SKM-1 (cell line): ENCODE data around the gene METRN.

Experiments used
- DNase-seq: peaks from one replicate; lab custom pipeline; 2025; ENCODE audit not compliant: unreplicated experiment; lab: John Stamatoyannopoulos, UW

METRN gene

GRCh38 chr16:722835-723633 is 8.1 kb downstream of the METRN start:
- no peak for DNase-seq

- DNase-seq: no peak
These were observed 8.8 kb downstream of the METRN start for GRCh38 chr16:723695-724094.

GRCh38 chr16:724188-725040 is 9.5 kb downstream of the METRN start:
- DNase-seq: no peak

DNA sequence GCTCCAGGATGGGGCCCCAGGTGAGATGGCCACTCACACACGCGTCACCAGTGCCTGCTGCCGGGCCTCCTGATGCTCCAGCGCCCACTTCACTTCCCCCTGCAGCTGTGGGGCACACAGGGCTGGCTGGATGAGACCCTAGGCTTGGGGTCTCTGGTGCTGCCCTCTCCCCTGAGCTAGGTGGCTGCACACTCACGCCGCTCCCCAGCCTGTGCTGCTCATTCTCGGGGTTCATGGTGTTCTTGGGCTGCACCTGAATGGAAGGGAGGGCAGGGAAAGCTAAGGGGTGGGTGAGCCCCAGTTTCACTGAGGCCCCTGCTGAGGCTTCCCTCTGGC is 10.1 kb downstream of the METRN start:
- DNase-seq: no peak

DNA sequence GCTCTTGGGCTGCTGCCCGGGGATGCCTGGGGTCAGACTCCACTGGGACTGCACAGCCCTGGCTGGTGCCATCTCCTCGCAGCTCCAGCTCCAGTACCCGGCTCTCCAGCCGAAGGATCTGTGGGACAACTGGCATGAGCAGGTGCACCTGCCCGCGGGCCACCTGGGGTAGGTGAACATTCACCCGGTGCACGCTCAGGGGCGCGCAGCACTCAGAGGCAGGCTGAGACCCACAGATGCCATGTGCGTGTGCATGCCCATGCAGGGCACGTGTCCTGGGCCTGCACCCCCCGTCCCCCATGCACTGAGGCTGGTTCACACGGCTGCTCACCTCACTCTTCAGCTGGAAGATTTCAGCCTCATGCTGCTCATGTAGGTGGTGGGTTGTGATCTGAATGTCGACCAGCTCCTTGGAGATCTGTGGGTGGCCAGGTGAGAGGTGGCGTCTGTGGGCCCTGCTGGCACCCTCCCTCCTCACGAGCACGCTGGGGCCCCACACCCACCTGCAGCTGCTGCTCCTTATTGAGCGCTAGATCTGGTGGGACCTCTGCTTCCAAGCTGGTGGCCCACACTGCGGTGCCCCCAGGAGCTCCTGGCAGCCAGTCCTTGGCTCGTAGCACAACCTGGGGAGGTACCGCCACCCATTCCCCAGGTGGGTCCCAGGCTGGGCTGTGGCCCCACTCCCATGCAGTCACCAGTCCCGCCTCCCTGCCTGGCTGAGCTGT is 10.7 kb downstream of the METRN start:
- no peak for DNase-seq

DNA sequence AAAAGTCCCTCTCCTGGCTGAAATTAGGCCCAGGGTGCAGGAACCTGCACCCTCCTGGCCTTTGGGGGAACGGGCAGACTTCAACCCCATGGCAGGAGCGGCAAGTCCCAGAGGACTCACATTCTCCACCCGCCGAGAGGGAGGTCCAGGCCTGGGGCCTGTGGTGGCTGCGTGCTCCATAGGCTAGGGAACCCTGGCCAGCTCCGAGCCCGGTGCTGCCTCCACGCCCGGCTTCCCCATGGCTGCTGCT is 11.2 kb downstream of the METRN start:
- no peak for DNase-seq

DNA sequence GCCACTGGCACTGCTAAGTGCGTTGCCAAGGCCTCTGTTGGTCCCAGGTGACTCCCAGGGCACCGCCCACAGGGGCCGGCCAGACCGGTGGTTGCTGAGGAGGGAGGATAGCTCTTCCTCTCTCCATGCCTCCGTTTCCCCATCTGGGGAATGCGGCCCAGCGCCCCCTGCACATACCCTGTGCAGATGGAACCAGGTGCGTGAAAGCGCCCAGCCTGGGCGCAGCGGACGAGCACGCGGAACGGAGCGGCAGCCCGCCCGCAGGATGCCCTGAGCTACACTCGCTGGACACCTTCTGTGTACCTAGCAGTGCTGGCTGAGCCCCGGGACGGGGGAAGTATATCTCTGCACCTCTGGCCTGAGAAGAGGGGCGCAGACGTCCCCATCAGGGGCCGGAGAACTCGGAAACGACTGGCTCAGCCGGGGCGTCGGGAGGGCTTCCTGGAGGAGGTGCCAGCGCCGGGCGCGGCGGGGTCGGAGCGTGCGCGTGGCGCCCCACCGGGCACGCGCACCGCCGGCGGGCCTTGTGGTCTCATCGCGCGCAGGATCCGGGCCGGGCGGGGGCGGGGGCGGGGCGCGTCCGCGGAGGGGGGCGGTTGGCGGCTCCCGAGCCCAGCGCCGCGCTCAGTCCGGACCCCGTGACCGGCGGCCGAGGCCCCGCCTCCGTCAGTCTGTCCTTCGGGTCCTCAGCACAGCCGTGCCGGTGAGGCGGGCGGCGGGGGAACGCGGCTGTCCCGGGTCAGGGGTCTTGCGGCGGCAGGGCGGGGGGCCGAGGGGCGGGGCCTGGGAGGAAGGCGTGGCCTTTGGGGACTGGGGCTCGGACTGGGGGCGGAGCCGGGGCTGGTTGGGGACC is 11.7 kb downstream of the METRN start, which contains the start of the genes CCDC78 and HAGHL:
CCDC78 (minus strand) TSS at position 6 of the 853 bp plus-strand sequence. CDS start 76 bp downstream, outside the sequence.
HAGHL (plus strand) TSS at position 669 of the 853 bp plus-strand sequence. CDS start 404 bp downstream, outside the sequence.
- no peak for DNase-seq

- no peak for DNase-seq
These were observed 12.5 kb downstream of the METRN start for GRCh38 chr16:727291-727977.

DNA sequence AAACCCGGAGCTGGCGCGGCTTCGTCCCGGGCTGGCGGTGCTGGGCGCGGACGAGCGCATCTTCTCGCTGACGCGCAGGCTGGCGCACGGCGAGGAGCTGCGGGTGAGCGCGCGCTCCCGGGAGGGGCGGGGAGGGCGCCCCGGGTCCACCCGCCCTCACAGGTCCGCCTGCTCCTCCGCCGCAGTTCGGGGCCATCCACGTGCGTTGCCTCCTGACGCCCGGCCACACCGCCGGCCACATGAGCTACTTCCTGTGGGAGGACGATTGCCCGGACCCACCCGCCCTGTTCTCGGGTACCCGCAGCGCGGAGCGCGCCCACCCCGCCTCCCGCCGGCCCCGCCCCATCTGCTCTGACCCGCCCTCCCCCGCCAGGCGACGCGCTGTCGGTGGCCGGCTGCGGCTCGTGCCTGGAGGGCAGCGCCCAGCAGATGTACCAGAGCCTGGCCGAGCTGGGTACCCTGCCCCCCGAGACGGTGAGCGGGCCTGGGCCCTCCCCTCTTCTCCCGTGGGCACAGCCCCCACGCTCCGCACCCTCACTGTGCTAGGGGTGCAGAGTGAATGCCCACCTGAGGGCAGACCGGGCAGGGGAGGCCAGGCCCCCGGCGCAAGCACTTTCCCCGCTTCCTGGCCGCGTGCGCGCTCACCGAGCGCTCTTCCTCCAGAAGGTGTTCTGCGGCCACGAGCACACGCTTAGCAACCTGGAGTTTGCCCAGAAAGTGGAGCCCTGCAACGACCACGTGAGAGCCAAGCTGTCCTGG is 13.4 kb downstream of the METRN start:
- no peak for DNase-seq

GRCh38 chr16:728890-729744 is 14.2 kb downstream of the METRN start:
- DNase-seq: no peak

DNA sequence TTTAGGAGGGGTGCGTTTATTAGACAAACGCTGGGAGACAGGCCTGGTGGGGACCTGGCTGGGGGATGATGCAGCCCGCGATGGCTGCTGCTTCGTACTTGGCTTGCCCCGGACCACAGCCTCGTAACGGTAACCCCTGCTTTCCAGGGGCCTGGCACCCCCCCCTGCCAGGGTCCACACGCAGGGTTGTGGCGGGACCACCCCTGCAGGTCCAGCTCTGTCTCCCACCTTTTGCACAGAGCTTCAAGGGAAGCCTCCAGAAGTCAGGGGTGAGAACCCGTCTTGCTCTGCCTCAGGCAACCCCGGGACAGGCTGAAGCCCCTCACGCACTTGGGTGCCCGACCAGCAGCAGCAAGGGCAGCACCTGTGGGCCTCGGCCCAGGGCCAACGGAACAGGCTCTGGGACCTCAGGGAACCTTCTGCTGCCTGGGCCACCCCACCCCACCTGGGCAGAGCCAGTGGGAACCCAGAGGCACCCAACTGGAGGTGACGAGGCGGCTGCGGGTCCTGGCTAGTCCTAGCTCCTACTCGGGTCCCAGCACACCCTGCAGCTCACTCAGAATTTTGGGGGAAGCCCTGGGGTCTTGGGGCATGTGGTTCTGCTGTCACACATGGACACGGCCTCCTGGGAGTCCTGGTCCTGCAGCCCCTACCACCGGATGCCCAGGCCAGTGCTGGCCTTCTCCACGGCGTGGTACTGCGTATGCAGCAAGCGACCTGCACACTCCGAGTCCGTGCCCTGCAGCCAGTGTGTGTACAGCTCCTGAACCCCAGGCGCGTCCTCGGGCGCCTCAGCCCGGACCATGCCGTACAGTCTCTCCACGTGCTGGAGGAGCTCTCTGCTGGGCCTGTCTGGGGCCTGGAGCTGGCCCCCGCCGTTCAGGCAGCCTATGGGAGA is 15.1 kb downstream of the METRN start:
- DNase-seq: no peak

DNA sequence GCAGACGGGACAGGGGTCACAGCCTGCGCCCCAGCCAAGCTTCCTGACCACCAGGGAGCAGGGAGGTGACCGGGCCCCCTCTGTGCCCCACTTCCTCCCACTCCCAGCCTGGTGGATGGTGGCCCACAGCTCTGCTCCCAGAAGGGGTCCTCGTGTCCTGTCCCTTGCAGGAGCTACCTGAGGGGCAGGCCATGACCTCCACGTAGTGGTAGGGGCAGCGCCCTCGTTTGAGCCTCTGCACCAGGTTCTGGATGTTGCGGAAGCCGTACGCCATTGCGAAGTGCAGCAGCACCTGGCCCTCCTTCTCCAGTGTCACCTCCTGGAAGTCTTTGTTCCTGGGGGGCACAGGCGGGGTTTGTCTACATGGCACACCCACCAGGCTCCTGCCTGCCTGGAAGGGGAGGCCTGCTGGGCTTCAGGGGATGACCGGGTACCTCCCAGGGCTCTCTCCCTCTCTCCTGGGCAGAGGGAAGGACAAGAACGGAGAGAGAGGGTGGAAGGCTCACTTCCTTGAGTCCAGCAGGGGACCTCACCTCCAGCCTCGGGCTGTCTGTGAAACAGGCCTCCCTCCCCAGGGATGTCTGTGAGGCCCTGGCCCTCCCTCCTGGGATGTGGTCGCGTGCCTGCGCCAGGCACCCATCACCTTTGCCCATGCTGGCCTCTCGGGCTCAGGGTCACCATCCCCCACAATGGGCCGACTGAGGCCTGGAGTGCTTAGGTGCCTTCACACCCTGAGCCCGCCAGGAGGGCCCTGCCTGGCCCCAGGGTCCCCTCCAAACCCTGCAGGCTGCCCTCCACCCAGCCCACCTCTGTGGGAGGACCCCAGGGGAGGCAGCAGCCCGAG is 16.0 kb downstream of the METRN start:
- DNase-seq: no peak

GRCh38 chr16:732332-732731 is 17.4 kb downstream of the METRN start:
- DNase-seq: no peak

- no peak for DNase-seq
These were observed 18.0 kb downstream of the METRN start for GRCh38 chr16:732936-733335.

DNA sequence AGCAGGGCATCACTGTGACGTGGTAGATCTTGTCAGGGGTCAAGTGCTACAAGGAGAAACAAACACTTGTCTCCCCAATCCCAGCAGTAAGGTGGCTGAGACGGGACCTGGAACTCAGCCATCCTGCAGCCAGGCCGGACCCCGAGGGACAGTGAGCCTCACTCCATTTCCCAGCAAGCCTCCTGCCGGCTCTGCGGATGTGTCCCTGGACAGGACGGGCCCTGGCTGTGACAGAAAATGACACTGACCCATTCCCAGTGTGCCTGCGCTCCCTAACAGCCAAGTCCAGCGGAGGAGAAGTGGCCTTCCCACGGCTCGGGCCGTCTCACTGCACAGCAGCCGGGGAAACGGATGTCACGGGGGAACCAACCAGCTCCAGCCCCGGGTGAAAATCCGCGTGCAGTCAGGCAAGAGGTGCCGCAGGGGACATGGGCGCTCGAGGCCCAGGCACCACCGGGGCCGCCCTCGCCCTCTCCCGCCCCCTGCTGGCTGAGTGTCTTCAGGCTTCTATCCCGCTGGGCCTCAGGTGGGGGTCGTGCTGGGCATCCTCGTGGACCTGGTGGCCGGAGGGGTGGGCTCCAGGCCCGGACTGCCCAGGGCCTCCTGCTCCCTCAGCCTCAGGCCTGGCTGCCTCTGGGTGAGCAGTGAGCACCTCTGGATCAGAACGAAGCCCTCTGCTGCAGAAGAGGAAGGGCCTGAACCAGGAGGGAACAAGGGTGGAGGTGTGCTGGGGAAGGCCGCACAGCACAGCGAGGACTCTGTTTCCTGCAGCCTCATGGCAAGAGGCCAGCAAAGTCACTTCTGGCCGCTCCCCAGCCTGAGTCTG is 18.7 kb downstream of the METRN start:
- DNase-seq: no peak
